MCF 10A (cell line): ENCODE results near the gene TATDN3. TPM values are rescaled to one million over a fixed set of nuclear protein-coding genes. Genes with fewer than 3 reads are reported as not detected.
"Not testable (repeated sequence)": the region's sequence is repeated elsewhere in the genome, so short reads cannot be mapped to it uniquely, and the experiment has no call there.

Experiments used
- BruUV-seq: library from RNA; stranded (reverse); fragments of 400-500 nt; replicated peaks from 2 replicates; lab custom pipeline; 2021; lab: Mats Ljungman, UMichigan
- CTCF ChIA-PET: fragments of 300-600 bp; sonication (Branson Sonifier 250); formaldehyde crosslinking; extraction: SDS; loops from one replicate; lab custom pipeline; 2021; ENCODE audit warnings: antibody characterized with exemption, inconsistent platforms; lab: Yijun Ruan, JAX
- POLR2A ChIA-PET: fragments of 300-600, 350-650 bp; sonication (Branson Sonifier 250); formaldehyde crosslinking; extraction: SDS; loops from one replicate; lab custom pipeline; 2020; ENCODE audit warnings: antibody characterized with exemption, inconsistent platforms; lab: Yijun Ruan, JAX
- DNase-seq: peaks from one replicate; pipeline ENCODE4 v3.0.0-alpha.2; 2018; ENCODE audit not compliant: unreplicated experiment
- H3K27ac Mint-ChIP-seq: one replicate; pipeline ENCODE4 v1.8.0; 2022; ENCODE audit warnings: mild to moderate bottlenecking, low read depth, mixed read lengths; ENCODE audit not compliant: unreplicated experiment
- H3K27me3 Mint-ChIP-seq: one replicate; pipeline ENCODE4 v1.8.0; 2022; ENCODE audit warnings: mixed read lengths; ENCODE audit not compliant: insufficient read depth, unreplicated experiment
- H3K36me3 Mint-ChIP-seq: one replicate; pipeline ENCODE4 v1.8.0; 2022; ENCODE audit warnings: mild to moderate bottlenecking, moderate library complexity, mixed read lengths; ENCODE audit not compliant: insufficient read depth, unreplicated experiment
- H3K4me1 Mint-ChIP-seq: one replicate; pipeline ENCODE4 v1.8.0; 2022; ENCODE audit warnings: mixed read lengths; ENCODE audit not compliant: insufficient read depth, unreplicated experiment
- H3K4me3 Mint-ChIP-seq: one replicate; pipeline ENCODE4 v1.8.0; 2022; ENCODE audit warnings: mild to moderate bottlenecking, moderate library complexity, mixed read lengths; ENCODE audit not compliant: unreplicated experiment
- H3K9me3 Mint-ChIP-seq: one replicate; pipeline ENCODE4 v1.8.0; 2022; ENCODE audit warnings: mixed read lengths; ENCODE audit not compliant: unreplicated experiment
- intact Hi-C: fragments of 100-400 bp; cut with micrococcal nuclease; formaldehyde crosslinking; loops from 2 replicates; pipeline ENCODE4 v1.14.1; 2022
- total RNA-seq: library from RNA; stranded (reverse); gene quantifications from 2 replicates; pipeline ENCODE4 v1.2.3, GENCODE V29; 2022
- TF ChIP-seq, protein P1 (sequence below): fragments of 200-600 bp; IDR thresholded peaks from one replicate; pipeline ENCODE4 v1.8.0; 2022; ENCODE audit warnings: antibody characterized with exemption, mild to moderate bottlenecking; ENCODE audit not compliant: unreplicated experiment

The TATDN3 gene
- total RNA-seq, 1 experiment from 2014 or later: 31.5 TPM

DNA sequence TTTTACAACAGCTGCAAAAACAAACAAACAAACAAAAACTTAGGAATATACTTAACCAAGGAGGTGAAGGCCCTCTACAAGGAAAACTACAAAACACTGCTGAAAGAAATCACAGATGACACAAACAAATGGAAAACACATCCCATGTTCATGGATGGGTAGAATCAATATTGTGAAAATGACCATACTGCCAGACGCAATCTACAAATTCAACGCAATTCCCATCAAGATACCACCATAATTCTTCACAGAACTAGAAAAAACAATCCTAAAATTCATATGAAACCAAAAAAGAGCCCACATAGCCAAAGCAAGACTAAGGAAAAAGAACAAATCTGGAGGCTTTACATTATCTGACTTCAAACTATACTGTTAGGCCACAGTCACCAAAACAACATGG is 24.9 kb upstream of the TATDN3 start:
- BruUV-seq, intact Hi-C loops, H3K27me3 Mint-ChIP-seq, DNase-seq, H3K27ac Mint-ChIP-seq, H3K4me1 Mint-ChIP-seq, H3K4me3 Mint-ChIP-seq: not testable (repeated sequence)
- ChIA-PET POLR2A (interaction anchor here (0.8 kb wide), 1 partner anchor 91 kb away, joined by 4 read pairs; the partner anchor contains the start of gene FLVCR1), CTCF (interaction anchor here (0.7 to 14.0 kb wide), 3 partner anchors 15 to 1818 kb away, joined by 4 to 156 read pairs (median 6); no protein-coding TSS in a partner anchor)
- Mint-ChIP-seq H3K9me3 (peaks cover 26% of the 10 kb centered on the region), H3K36me3 (peaks cover 27% of the 10 kb centered on the region)

DNA sequence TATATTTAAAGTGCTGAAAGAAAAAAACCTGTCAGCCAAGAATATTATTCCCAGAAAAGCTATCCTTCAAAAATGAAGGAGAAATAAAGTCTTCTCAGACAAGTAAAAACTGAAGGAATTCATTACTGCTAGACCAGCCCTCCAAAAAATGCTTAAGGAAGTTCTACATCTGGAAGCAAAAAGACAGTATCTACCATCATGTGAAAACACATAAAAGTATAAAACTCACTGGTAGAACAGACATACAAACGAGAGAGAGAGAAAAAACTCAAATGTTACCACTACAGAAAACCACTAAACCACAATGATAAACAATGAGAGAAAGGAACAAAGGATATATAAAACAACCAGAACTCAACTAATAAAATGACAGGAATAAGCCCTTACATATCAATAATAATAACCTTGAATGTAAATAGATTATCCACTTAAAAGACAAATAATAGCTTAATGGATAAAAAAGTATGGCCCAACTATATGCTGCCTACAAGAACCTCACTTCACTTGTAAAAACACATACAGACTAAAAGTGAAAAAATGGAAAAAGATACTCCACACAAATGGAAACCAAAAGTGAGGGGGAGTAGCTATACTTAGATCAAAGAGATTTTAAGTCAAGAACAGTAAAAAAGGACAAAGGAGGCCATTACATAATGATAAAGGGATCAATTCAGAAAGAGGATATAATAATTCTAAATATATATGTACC is 22.1 kb upstream of the TATDN3 start:
- H3K27me3 Mint-ChIP-seq: no peaks in the 10 kb centered on the region
- peaks cover 4% of the 10 kb centered on the region for H3K4me1 Mint-ChIP-seq
- H3K27ac Mint-ChIP-seq: no peak overlapping the region
- no peak for DNase-seq
- BruUV-seq: no TSS peak
- CTCF ChIA-PET: interaction anchor here (0.5 to 2.9 kb wide), 16 partner anchors 8 to 698 kb away, joined by 3 to 25 read pairs (median 4); no protein-coding TSS in a partner anchor
- POLR2A ChIA-PET: interaction anchor here (0.7 to 2.6 kb wide), 10 partner anchors 11 to 299 kb away, joined by 3 to 18 read pairs (median 5); partner anchors contain the start of genes NSL1 and TATDN3
- peaks cover 26% of the 10 kb centered on the region for H3K9me3 Mint-ChIP-seq
- intact Hi-C loops: no loop called here
- no peak overlapping the region for H3K4me3 Mint-ChIP-seq
- peaks cover 33% of the 10 kb centered on the region for H3K36me3 Mint-ChIP-seq
- TF ChIP-seq, protein P1, sequence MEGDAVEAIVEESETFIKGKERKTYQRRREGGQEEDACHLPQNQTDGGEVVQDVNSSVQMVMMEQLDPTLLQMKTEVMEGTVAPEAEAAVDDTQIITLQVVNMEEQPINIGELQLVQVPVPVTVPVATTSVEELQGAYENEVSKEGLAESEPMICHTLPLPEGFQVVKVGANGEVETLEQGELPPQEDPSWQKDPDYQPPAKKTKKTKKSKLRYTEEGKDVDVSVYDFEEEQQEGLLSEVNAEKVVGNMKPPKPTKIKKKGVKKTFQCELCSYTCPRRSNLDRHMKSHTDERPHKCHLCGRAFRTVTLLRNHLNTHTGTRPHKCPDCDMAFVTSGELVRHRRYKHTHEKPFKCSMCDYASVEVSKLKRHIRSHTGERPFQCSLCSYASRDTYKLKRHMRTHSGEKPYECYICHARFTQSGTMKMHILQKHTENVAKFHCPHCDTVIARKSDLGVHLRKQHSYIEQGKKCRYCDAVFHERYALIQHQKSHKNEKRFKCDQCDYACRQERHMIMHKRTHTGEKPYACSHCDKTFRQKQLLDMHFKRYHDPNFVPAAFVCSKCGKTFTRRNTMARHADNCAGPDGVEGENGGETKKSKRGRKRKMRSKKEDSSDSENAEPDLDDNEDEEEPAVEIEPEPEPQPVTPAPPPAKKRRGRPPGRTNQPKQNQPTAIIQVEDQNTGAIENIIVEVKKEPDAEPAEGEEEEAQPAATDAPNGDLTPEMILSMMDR: no peak

DNA sequence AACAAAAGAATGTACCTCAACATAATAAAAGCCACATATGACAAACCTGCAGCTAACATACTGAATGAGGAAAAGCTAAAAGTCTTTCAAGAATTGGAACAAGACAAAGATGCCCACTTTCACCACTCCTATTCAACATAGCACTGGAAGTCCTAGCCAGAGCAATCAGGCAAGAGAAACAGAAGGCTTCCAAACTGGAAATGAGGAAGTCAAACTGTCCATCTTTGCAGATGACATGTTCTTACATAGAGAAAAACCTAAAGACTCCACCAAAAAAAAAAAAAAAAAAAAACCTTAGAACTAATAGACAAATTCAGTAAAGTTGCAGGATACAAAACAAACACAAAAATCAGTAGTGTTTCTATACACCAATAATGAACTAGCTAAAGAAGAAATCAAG is 20.4 kb upstream of the TATDN3 start:
- DNase-seq: no peak
- no peak overlapping the region for H3K4me3 Mint-ChIP-seq
- H3K4me1 Mint-ChIP-seq: peaks cover 9% of the 10 kb centered on the region
- ChIA-PET POLR2A (interaction anchor here (0.7 to 2.6 kb wide), 4 partner anchors 12 to 235 kb away, joined by 3 to 18 read pairs (median 4); partner anchors contain the start of genes NSL1 and TATDN3), CTCF (interaction anchor here (0.6 to 8.0 kb wide), 14 partner anchors 10 to 317 kb away, joined by 3 to 73 read pairs (median 4); no protein-coding TSS in a partner anchor)
- no peaks in the 10 kb centered on the region for H3K27me3 Mint-ChIP-seq
- intact Hi-C loops: no loop called here
- H3K36me3 Mint-ChIP-seq: peaks cover 26% of the 10 kb centered on the region
- TF ChIP-seq, protein P1: no peak
- BruUV-seq: no TSS peak
- no peak overlapping the region for H3K27ac Mint-ChIP-seq
- peaks cover 26% of the 10 kb centered on the region for H3K9me3 Mint-ChIP-seq

GRCh38 chr1:212773011-212773410 is 18.7 kb upstream of the TATDN3 start:
- no TSS peak for BruUV-seq
- POLR2A ChIA-PET: interaction anchor here (0.6 to 2.2 kb wide), 8 partner anchors 12 to 292 kb away, joined by 3 to 6 read pairs (median 3); partner anchors contain the start of genes NSL1 and TATDN3
- peaks cover 18% of the 10 kb centered on the region for H3K9me3 Mint-ChIP-seq

More at GRCh38 chr1:212773011-212773410, 18.7 kb upstream of the TATDN3 start:
- no peak for DNase-seq
- intact Hi-C loops: no loop called here
- Mint-ChIP-seq H3K36me3 (peaks cover 19% of the 10 kb centered on the region), H3K4me1 (peaks cover 9% of the 10 kb centered on the region), H3K27ac (no peak overlapping the region), H3K27me3 (no peaks in the 10 kb centered on the region), H3K4me3 (no peak overlapping the region)
- TF ChIP-seq, protein P1: no peak
- CTCF ChIA-PET: interaction anchor here (0.7 to 8.0 kb wide), 9 partner anchors 9 to 345 kb away, joined by 3 to 73 read pairs (median 7); no protein-coding TSS in a partner anchor
